Lower leg skin (tissue), 3 donors: ENCODE data around the gene IL12A.

Experiments
- POLR2A ChIP-seq, 2 donors: fragments of 450-650 bp; IDR thresholded peaks; one replicate each; pipeline ENCODE4 v1.6.1; 2016 to 2017; ENCODE audit warnings: antibody characterized with exemption in 2 of 2, mild to moderate bottlenecking in 1 of 2, moderate library complexity in 1 of 2
- TF ChIP-seq, protein P1 (sequence below), 3 donors: fragments of 450-650 bp; IDR thresholded peaks; one replicate each; pipeline ENCODE4 v1.5.1; 2016; ENCODE audit warnings: antibody characterized with exemption in 3 of 3, mild to moderate bottlenecking in 3 of 3, moderate library complexity in 2 of 3

DNA sequence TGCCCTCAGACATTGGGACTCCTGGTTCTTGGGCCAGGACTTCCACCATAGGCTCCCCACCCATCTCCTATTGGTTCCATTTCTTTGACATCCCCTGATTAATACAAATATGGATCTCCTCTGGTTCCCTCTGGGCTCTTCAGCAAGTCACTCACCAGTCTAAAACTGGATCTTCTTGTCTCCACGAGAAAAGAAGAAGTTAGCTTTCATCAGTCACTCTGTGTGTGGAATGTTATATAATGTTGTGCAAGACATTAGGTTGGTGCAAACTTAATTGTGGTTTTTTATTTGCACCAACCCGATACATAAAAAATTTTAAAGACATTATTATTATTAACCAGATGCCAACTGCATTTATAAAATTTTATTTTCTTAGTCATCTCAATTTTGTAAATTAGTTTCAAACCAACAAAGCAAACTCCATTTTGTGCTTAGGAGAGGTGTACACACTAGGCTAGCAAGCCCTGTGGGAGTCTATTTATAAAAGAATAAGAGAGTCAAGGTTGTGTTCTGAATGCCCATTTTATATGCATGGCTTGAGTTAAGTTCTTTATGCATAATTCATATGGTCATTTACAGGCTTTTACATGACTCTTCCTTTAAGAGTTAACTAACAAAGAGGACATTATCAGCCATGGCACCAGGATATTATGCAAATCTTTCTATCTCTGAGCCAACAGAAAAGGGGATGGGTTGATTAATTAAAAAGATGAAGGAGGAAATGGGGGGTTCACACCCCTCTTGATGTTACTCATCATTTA, 35.1 kb upstream of the IL12A start:
- TF ChIP-seq, protein P1, sequence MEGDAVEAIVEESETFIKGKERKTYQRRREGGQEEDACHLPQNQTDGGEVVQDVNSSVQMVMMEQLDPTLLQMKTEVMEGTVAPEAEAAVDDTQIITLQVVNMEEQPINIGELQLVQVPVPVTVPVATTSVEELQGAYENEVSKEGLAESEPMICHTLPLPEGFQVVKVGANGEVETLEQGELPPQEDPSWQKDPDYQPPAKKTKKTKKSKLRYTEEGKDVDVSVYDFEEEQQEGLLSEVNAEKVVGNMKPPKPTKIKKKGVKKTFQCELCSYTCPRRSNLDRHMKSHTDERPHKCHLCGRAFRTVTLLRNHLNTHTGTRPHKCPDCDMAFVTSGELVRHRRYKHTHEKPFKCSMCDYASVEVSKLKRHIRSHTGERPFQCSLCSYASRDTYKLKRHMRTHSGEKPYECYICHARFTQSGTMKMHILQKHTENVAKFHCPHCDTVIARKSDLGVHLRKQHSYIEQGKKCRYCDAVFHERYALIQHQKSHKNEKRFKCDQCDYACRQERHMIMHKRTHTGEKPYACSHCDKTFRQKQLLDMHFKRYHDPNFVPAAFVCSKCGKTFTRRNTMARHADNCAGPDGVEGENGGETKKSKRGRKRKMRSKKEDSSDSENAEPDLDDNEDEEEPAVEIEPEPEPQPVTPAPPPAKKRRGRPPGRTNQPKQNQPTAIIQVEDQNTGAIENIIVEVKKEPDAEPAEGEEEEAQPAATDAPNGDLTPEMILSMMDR (IDR thresholded peaks at IDR 0.05): no peak
- TF ChIP-seq POLR2A (IDR thresholded peaks at IDR 0.05): no peak
